ENCODE data around the gene PSMD5.

Gene PSMD5

DNA sequence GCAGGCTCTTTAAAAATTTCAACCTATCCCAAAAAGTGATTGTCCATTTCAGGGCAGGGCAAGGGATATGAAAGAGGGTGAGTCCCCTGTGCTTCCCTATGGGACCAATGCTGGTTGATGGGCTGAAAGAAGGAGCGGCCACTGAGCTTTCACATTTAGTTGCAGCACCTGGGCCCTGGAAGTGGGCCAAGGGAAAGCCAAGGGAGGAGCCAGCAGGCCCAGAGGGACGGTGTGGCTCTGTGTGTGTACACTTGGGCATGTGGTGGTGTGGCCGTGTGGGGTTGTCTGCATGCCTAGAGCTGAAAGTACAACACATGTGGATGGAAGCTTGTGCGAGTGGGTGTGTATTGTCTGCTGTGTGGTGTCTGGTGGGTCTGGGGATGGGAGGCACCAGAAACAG is 14.0 kb upstream of the PSMD5 start:
- TF ChIP-seq, protein P1, sequence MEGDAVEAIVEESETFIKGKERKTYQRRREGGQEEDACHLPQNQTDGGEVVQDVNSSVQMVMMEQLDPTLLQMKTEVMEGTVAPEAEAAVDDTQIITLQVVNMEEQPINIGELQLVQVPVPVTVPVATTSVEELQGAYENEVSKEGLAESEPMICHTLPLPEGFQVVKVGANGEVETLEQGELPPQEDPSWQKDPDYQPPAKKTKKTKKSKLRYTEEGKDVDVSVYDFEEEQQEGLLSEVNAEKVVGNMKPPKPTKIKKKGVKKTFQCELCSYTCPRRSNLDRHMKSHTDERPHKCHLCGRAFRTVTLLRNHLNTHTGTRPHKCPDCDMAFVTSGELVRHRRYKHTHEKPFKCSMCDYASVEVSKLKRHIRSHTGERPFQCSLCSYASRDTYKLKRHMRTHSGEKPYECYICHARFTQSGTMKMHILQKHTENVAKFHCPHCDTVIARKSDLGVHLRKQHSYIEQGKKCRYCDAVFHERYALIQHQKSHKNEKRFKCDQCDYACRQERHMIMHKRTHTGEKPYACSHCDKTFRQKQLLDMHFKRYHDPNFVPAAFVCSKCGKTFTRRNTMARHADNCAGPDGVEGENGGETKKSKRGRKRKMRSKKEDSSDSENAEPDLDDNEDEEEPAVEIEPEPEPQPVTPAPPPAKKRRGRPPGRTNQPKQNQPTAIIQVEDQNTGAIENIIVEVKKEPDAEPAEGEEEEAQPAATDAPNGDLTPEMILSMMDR (IDR thresholded peaks at IDR 0.05; ENCODE audit: unreplicated experiment in 3 of 3): no peak
- H3K36me3 Mint-ChIP-seq (ENCODE audit: low read depth): peaks cover 16% of the 10 kb centered on the region
- H3K9me3 Mint-ChIP-seq: no peaks in the 10 kb centered on the region
- no peak overlapping the region for H3K4me3 Mint-ChIP-seq
- peaks cover 30% of the 10 kb centered on the region for H3K4me1 Mint-ChIP-seq
- H3K27me3 Mint-ChIP-seq (ENCODE audit: low read depth): no peaks in the 10 kb centered on the region
- no peak overlapping the region for H3K27ac Mint-ChIP-seq

DNA sequence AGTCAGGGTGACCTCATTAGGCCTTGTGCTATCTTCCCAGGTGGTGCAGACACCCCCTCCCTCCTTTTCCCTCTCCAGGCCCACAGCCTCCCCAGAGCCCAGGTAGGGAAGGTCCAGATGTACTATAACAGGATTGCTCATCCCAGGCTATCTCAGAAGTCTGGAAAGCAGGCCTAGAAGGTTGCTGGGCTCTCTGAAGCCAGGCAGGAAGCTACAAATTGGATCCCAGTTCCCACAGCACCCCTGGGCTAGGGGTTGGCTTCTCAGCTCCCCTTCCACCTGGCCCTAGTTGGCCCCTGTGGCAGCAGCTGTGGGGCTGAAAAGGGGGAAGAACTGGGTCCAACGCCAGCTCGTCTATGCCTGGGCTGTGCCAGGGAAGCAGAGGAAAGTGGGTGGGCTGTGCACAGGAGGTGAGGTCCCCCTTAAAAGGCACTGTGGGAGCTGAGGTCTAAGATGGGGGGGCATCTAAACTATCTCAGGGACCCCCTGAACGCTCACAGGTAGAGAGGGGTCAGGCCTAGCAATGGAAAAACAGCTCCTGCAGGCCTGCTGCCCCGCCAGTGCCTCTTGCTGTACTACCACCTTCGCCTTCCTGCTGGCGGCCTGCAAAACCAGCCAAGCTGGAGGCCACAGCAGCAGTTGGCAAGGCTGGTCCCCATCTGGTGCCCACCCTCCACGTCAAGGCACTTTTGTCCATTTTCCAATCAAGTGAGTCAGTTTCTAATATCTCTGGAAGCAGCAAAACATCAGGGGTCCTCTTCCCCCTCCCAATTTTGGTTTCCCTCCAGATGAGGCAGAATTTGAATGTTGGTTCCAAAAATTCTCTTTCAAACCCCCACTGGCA is 13.3 kb upstream of the PSMD5 start:
- Mint-ChIP-seq H3K4me3 (no peak overlapping the region), H3K27me3 (ENCODE audit: low read depth) (no peaks in the 10 kb centered on the region), H3K4me1 (peaks cover 30% of the 10 kb centered on the region), H3K36me3 (ENCODE audit: low read depth) (peaks cover 14% of the 10 kb centered on the region), H3K9me3 (no peaks in the 10 kb centered on the region), H3K27ac (no peak overlapping the region)
- TF ChIP-seq, protein P1 (IDR thresholded peaks at IDR 0.05; ENCODE audit: unreplicated experiment in 3 of 3): no peak

DNA sequence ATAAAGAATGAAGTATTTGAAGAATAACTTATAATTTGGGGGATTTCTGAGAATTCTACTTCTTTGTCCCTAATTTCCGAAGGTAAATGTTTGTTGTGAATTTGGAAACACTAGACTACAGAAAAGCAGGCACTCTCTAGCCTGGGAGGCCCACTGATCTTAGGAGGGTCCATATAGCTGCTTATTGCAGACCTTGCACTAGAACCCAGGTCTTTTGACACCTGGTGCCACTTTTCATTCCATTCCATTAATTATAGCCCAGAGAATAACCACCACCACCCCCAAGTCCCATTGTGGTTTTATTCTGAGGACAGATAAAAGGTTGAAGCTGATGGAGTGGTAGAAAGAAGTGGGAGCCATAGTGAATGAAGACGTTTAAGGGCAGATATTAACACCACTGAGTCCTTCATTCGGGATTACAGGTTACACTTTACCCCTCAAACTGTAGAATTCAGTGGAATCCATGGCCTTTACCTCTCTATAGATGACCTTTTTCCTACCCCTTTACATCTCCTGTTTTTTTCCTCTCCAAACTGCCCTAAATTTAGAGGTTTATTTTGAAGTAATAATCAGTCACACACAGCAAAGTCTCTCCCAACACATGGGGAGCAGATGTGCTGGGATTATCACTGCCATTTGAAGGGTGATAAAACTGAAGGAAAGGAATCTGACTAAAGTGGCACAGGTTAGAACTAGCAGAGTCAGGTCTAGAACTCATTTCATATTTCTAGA is 12.0 kb upstream of the PSMD5 start:
- Mint-ChIP-seq H3K27me3 (ENCODE audit: low read depth) (no peaks in the 10 kb centered on the region), H3K36me3 (ENCODE audit: low read depth) (peaks cover 5% of the 10 kb centered on the region)
- TF ChIP-seq, protein P1 (IDR thresholded peaks at IDR 0.05; ENCODE audit: unreplicated experiment in 3 of 3): no peak

DNA sequence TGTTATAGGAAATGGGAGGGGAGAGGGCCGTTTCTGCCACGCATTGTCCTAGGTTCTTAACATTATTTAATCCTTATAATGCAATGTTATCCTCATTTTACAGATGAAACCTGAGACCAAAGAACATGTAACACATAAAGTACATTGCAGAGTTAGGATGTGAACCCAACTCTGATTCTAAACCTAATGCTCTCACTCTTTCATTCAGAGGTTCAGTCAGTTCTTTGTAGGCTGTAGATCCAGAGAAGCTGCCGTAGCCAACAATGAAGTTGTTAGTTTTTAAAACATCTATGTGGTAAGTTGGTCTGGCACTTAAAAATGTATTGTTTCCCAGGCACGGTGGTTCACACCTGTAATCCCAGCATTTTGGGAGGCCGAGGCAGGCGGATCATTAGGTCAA is 10.5 kb upstream of the PSMD5 start:
- H3K4me3 Mint-ChIP-seq: no peak overlapping the region
- no peaks in the 10 kb centered on the region for H3K27me3 Mint-ChIP-seq (ENCODE audit: low read depth)
- H3K9me3 Mint-ChIP-seq: no peaks in the 10 kb centered on the region
- H3K4me1 Mint-ChIP-seq: peaks cover 17% of the 10 kb centered on the region
- H3K36me3 Mint-ChIP-seq (ENCODE audit: low read depth): peaks cover 3% of the 10 kb centered on the region
- TF ChIP-seq, protein P1 (IDR thresholded peaks at IDR 0.05; ENCODE audit: unreplicated experiment in 3 of 3): no peak
- peak overlapping the region in 1 of 3 experiments; percentile 15 for H3K27ac Mint-ChIP-seq

More for the DNA sequence above, 12.0 kb upstream of the PSMD5 start:
- no peak overlapping the region for H3K27ac Mint-ChIP-seq
- H3K4me1 Mint-ChIP-seq: peaks cover 28% of the 10 kb centered on the region
- H3K9me3 Mint-ChIP-seq: no peaks in the 10 kb centered on the region
- no peak overlapping the region for H3K4me3 Mint-ChIP-seq

DNA sequence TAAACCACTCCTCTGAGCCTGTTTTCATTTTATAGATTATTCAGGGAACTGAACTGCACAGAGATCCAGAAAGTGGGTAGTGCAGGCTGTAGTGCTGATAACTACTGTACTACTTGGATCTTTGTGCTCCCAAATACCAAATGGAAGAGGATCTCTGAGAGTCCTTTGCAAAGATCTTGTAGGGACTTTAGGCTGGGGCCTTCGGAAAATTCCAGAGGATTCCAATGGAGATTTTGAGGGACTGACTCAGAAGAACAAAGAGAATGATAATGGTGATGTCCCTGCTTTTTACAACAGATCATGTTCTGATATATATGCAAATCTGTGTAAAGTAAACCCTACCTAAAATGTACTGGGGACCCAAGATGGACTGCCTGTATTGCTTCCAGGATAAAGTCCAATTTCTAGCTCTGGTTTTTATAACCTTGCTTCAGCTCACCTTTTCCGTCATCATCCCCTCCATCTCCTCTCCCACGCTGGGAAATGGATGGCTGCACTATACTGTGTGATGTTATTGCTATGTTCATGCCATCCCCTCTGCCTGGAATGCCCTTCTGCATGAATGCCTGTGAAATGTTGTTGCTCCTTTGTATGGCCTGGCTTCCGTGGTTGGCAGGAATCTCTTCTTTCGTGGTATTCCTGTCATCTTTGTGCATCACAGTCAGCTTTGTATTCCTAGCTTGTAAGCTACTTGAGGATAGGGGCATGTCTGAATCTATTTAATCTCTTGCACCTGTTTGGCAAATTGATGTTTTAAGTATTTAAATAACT is 9.7 kb upstream of the PSMD5 start:
- H3K4me1 Mint-ChIP-seq: peaks cover 17% of the 10 kb centered on the region
- no peaks in the 10 kb centered on the region for H3K27me3 Mint-ChIP-seq (ENCODE audit: low read depth)
- H3K27ac Mint-ChIP-seq: peak overlapping the region; percentile 15 to 50 (median 26)
- H3K4me3 Mint-ChIP-seq: no peak overlapping the region
- no peaks in the 10 kb centered on the region for H3K9me3 Mint-ChIP-seq
- TF ChIP-seq, protein P1 (IDR thresholded peaks at IDR 0.05; ENCODE audit: unreplicated experiment in 3 of 3): no peak
- H3K36me3 Mint-ChIP-seq (ENCODE audit: low read depth): no peaks in the 10 kb centered on the region

Measured in nephron (organoid).